Endothelial cell of umbilical vein (primary cell): ENCODE results near the gene SEC61G. TPM values are rescaled to one million over a fixed set of nuclear protein-coding genes. Genes with fewer than 3 reads are reported as not detected.

Experiments used
- BruUV-seq: library from RNA; stranded (reverse); fragments of 400-500 nt; replicated peaks from 2 replicates; lab custom pipeline; 2021; lab: Mats Ljungman, UMichigan
- CTCF ChIA-PET: fragments of 300-600, 350-600 bp; sonication (Branson Sonifier 250); formaldehyde crosslinking; loops from one replicate; lab custom pipeline; 2021; ENCODE audit warnings: antibody characterized with exemption, inconsistent platforms; lab: Charles Lee
- POLR2A ChIA-PET: fragments of 300-600, 350-600 bp; sonication (Branson Sonifier 250); formaldehyde crosslinking; loops from one replicate; lab custom pipeline; 2021; ENCODE audit warnings: antibody characterized with exemption, inconsistent platforms; lab: Charles Lee
- DNase-seq: peaks from one replicate; pipeline ENCODE4 v3.0.0-alpha.2; 2011; ENCODE audit warnings: low read depth, low spot score
- FAIRE-seq: peaks from 2 replicates; lab custom pipeline; 2011; peaks lifted over from hg19 to GRCh38; lab: Jason Lieb, UNC
- H2AFZ ChIP-seq: 2 replicates; pipeline ENCODE4 v1.6.0; 2012; ENCODE audit warnings: low read depth, low read length, control low read depth, inconsistent platforms
- H3K27ac ChIP-seq: 2 replicates; pipeline ENCODE4 v1.5.1; 2011; ENCODE audit warnings: low read depth, mild to moderate bottlenecking, control low read depth, low read length, moderate library complexity; ENCODE audit not compliant: insufficient read depth
- H3K27me3 ChIP-seq, 2 experiments: 2 replicates each; pipeline versions ENCODE4 v1.6.0 to v1.6.1; 2011; ENCODE audit warnings: low read length in 2 of 2, mixed read lengths in 1 of 2; ENCODE audit not compliant: control insufficient read depth in 2 of 2, insufficient read depth in 2 of 2
- H3K36me3 ChIP-seq, 2 experiments: 2 replicates in 1 of 2; 3 replicates in 1 of 2; pipeline ENCODE4 v1.5.1; 2011; ENCODE audit warnings: low read length in 2 of 2, mild to moderate bottlenecking in 1 of 2, moderate library complexity in 1 of 2; ENCODE audit not compliant: control insufficient read depth in 2 of 2, insufficient read depth in 2 of 2; ENCODE audit errors: extremely low read depth in 1 of 2
- H3K4me1 ChIP-seq: 3 replicates; pipeline ENCODE4 v1.5.1; 2011; ENCODE audit warnings: mild to moderate bottlenecking, low read length; ENCODE audit not compliant: control insufficient read depth, insufficient read depth; ENCODE audit errors: extremely low read depth
- H3K4me2 ChIP-seq: 2 replicates; pipeline ENCODE4 v1.6.1; 2011; ENCODE audit warnings: low read length, control low read depth, mixed read lengths; ENCODE audit not compliant: insufficient read depth
- H3K4me3 ChIP-seq, 3 experiments: fragments of 200-600 bp in 1 of 3; sonication (generic), shearing (Covaris generic) in 1 of 3; replicated peaks in 1 of 3; 2 replicates each; pipeline ENCODE4 v1.5.1; 2011 to 2016; ENCODE audit warnings: control low read depth in 3 of 3, low read length in 3 of 3, mild to moderate bottlenecking in 2 of 3, inconsistent platforms in 1 of 3, low read depth in 1 of 3, moderate library complexity in 1 of 3; ENCODE audit not compliant: insufficient read depth in 1 of 3
- H3K79me2 ChIP-seq: 2 replicates; pipeline ENCODE4 v1.6.0; 2012; ENCODE audit warnings: low read length, inconsistent platforms; ENCODE audit not compliant: control insufficient read depth, insufficient read depth
- H3K9ac ChIP-seq: replicated peaks from 2 replicates; pipeline ENCODE3; 2011; ENCODE audit warnings: low read length, control low read depth; ENCODE audit not compliant: insufficient read depth; ENCODE audit errors: extremely low read depth
- H3K9me1 ChIP-seq: replicated peaks from 3 replicates; pipeline ENCODE4 v1.6.0; 2011; ENCODE audit warnings: mild to moderate bottlenecking, low read length; ENCODE audit not compliant: control insufficient read depth, insufficient read depth; ENCODE audit errors: extremely low read depth
- H3K9me3 ChIP-seq: replicated peaks from 2 replicates; pipeline ENCODE4 v1.5.1; 2012; ENCODE audit warnings: low read length, inconsistent platforms; ENCODE audit not compliant: control insufficient read depth, insufficient read depth
- H4K20me1 ChIP-seq: replicated peaks from 2 replicates; pipeline ENCODE3; 2011; ENCODE audit warnings: mild to moderate bottlenecking, low read length; ENCODE audit not compliant: control insufficient read depth, insufficient read depth; ENCODE audit errors: extremely low read depth
- CTCF ChIP-seq, 2 donors: IDR thresholded peaks; 1 replicate in 1 of 2; 2 replicates in 1 of 2; pipeline ENCODE4 v1.5.1; 2011; ENCODE audit warnings: low read length in 2 of 2, mild to moderate bottlenecking in 2 of 2, moderate library complexity in 2 of 2, control low read depth in 1 of 2, inconsistent platforms in 1 of 2, low read depth in 1 of 2; ENCODE audit not compliant: insufficient read depth in 1 of 2; ENCODE audit errors: extremely low read depth in 1 of 2
- EZH2 ChIP-seq: IDR thresholded peaks from 2 replicates; pipeline ENCODE4 v1.6.1; 2012; ENCODE audit warnings: borderline replicate concordance, low read depth, mild to moderate bottlenecking, moderate library complexity, low read length, inconsistent platforms; ENCODE audit not compliant: severe bottlenecking
- FOS ChIP-seq: IDR thresholded peaks from 2 replicates; pipeline ENCODE4 v1.6.1; 2011; ENCODE audit warnings: mild to moderate bottlenecking, low read length, moderate library complexity, borderline replicate concordance; ENCODE audit not compliant: insufficient read depth
- GATA2 ChIP-seq: IDR thresholded peaks from 2 replicates; pipeline ENCODE4 v1.7.0; 2011; ENCODE audit warnings: low read depth, mild to moderate bottlenecking, moderate library complexity, mixed read lengths, low read length; ENCODE audit not compliant: insufficient read length, insufficient read depth
- JUN ChIP-seq: IDR thresholded peaks from 2 replicates; pipeline ENCODE4 v1.6.1; 2011; ENCODE audit warnings: borderline replicate concordance, low read depth; ENCODE audit not compliant: insufficient read length, insufficient read depth
- MAX ChIP-seq: IDR thresholded peaks from 2 replicates; pipeline ENCODE4 v1.6.1; 2011; ENCODE audit not compliant: insufficient read depth, insufficient read length
- MYC ChIP-seq: IDR thresholded peaks from one replicate; pipeline ENCODE4 v1.6.1; 2011; ENCODE audit warnings: mild to moderate bottlenecking, low read depth, low read length
- POLR2A ChIP-seq: IDR thresholded peaks from 2 replicates; pipeline ENCODE4 v1.6.1; 2012; ENCODE audit warnings: low read depth, mild to moderate bottlenecking, control low read depth, low read length
- POLR2AphosphoS5 ChIP-seq: IDR thresholded peaks from 2 replicates; pipeline ENCODE4 v1.6.1; 2012; ENCODE audit warnings: low read depth, mild to moderate bottlenecking, control low read depth, low read length, moderate library complexity; ENCODE audit not compliant: insufficient read depth
- dilution Hi-C: fragments of 300-500 bp; cut with MboI; formaldehyde crosslinking; loops from one replicate; pipeline ENCODE4 v1.15.0; 2019; ENCODE audit warnings: low sequenced_read_pairs; ENCODE audit not compliant: extremely low pct_ligation_motif_present
- intact Hi-C: fragments of 100-400 bp; cut with micrococcal nuclease; formaldehyde crosslinking; loops from one replicate; pipeline ENCODE4 v1.10.0; 2022
- polyA plus RNA-seq, 4 experiments: library from polyadenylated mRNA; depleted of rRNA in 3 of 4; stranded (reverse) in 3 of 4; unstranded in 1 of 4; fragments of >200 nt; gene quantifications; 2 replicates each; pipeline versions ENCODE4 v1.2.1 to v1.2.3, GENCODE V29; 2011 to 2012; ENCODE audit warnings: missing spikeins in 1 of 4
- total RNA-seq: library from RNA; stranded (reverse); gene quantifications from 2 replicates; pipeline ENCODE4 v1.2.3, GENCODE V29; 2021

Gene SEC61G
- total and polyA plus RNA-seq, 2 donors (not counting 3 experiments of a cell fraction or from before 2014, with no cell fraction given) = 201 to 401 TPM

- Histone ChIP-seq H3K4me3 (no peak overlapping the region), H3K4me2 (no peak overlapping the region), H3K27me3 (no peaks in the 10 kb centered on the region), H3K27ac (no peak overlapping the region), H3K79me2 (no peaks in the 10 kb centered on the region), H3K9me1 (no peaks in the 10 kb centered on the region), H2AFZ (no peak overlapping the region), H3K9me3 (no peaks in the 10 kb centered on the region), H3K9ac (no peak overlapping the region), H3K36me3 (no peaks in the 10 kb centered on the region), H3K4me1 (no peaks in the 10 kb centered on the region), H4K20me1 (no peaks in the 10 kb centered on the region)
- no TSS peak for BruUV-seq
- no peak for DNase-seq
- POLR2A ChIA-PET = no interaction called here
- intact Hi-C loops = no loop called here
- FAIRE-seq = no peak
- dilution Hi-C loops = no loop called here
- no peak for TF ChIP-seq FOS
- no peak for TF ChIP-seq GATA2
- TF ChIP-seq MAX = no peak
- no peak for TF ChIP-seq POLR2AphosphoS5
- TF ChIP-seq CTCF (IDR thresholded peaks at IDR 0.05; ENCODE audit: extremely low read depth in 1 of 2, insufficient read depth in 1 of 2, low read depth in 1 of 2, low read length in 2 of 2) = no peak
- no peak for TF ChIP-seq EZH2
- no peak for TF ChIP-seq MYC
- no peak for TF ChIP-seq JUN
- no peak for TF ChIP-seq POLR2A
- CTCF ChIA-PET = no interaction called here
Observed at GRCh38 chr7:54711900-54712595, 47.0 kb downstream of the SEC61G start.
